ENCODE data around the gene SLC38A2. TPM values are rescaled to one million over a fixed set of nuclear protein-coding genes. Genes with fewer than 3 reads are reported as not detected.

Gene SLC38A2
- total RNA-seq, 1 donor from 2014 or later = 247 TPM

DNA sequence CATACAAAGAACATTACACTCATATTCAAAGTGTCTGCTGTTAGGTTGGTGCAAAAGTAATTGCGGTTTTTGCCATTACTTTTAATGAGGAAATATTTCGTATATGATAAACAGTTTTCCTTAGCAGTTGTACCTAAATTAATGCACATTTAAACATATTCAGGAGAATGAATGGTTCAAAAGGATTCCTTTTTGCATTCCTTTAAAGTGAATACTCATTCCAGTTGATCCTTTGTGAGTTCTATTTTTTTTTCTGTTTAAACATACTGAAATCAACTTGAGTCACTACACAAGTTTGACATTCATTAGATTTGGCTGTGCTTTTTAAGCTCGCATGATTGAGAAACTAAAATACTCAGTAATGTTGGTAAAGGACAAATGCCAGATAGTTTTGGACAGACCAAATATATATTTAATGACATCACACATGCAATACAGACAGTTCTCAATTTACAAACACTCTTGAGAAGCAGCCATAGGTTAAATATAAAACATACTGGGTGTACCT lies 13.8 kb upstream of the SLC38A2 start:
- CTCF ChIA-PET = interaction anchor here (1.3 to 2.2 kb wide), 3 partner anchors 15 to 275 kb away, joined by 4 to 10 read pairs (median 8); no protein-coding TSS in a partner anchor
- intact Hi-C loops (cut with micrococcal nuclease) = loop anchor here (5.0 to 10.0 kb wide), 4 partner anchors 48 to 1426 kb away; no protein-coding TSS in a partner anchor
- TF ChIP-seq, protein P1, sequence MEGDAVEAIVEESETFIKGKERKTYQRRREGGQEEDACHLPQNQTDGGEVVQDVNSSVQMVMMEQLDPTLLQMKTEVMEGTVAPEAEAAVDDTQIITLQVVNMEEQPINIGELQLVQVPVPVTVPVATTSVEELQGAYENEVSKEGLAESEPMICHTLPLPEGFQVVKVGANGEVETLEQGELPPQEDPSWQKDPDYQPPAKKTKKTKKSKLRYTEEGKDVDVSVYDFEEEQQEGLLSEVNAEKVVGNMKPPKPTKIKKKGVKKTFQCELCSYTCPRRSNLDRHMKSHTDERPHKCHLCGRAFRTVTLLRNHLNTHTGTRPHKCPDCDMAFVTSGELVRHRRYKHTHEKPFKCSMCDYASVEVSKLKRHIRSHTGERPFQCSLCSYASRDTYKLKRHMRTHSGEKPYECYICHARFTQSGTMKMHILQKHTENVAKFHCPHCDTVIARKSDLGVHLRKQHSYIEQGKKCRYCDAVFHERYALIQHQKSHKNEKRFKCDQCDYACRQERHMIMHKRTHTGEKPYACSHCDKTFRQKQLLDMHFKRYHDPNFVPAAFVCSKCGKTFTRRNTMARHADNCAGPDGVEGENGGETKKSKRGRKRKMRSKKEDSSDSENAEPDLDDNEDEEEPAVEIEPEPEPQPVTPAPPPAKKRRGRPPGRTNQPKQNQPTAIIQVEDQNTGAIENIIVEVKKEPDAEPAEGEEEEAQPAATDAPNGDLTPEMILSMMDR (IDR thresholded peaks at IDR 0.05) = no peak
- no peaks in the 10 kb centered on the region for H3K9me3 Mint-ChIP-seq
- no peaks in the 10 kb centered on the region for H3K27me3 Mint-ChIP-seq
- H3K4me1 Mint-ChIP-seq = peaks cover 78% of the 10 kb centered on the region
- peak overlapping the region; percentile 94 for H3K27ac Mint-ChIP-seq
- ATAC-seq (ENCODE audit: low read depth) (no peak), DNase-seq (no peak)
- H3K36me3 Mint-ChIP-seq (ENCODE audit: low read depth) = peaks cover 4% of the 10 kb centered on the region
- peak overlapping the region; percentile 60 for H3K4me3 Mint-ChIP-seq
- POLR2A ChIA-PET = interaction anchor here (0.5 to 9.0 kb wide), 15 partner anchors 8 to 669 kb away, joined by 3 to 166 read pairs (median 5); partner anchors contain the start of genes SLC38A1 and SLC38A2

DNA sequence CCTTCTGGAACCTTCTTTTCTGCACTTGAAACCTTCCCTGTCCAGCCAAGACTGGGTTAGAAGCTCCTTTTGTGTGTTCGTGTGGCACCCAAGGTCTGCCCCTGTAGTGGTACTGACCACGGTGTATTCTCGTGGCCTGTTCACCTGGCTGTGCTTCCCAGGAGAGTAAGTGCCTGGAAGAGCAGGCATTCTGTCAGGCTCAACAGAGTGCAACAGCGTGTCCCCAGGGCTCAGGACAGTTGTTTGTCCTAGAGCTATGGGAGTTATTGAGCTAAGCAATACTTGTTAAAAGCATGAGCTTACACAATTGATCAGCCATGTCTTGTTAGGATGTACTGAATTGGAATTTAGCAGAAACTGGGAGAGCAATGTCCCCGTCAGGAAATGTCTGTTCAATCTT lies 12.9 kb upstream of the SLC38A2 start:
- Mint-ChIP-seq H3K9me3 (no peaks in the 10 kb centered on the region), H3K4me3 (peak overlapping the region; percentile 38), H3K27me3 (no peaks in the 10 kb centered on the region), H3K36me3 (ENCODE audit: low read depth) (no peaks in the 10 kb centered on the region), H3K27ac (peak overlapping the region; percentile 94), H3K4me1 (peaks cover 68% of the 10 kb centered on the region)
- no peak for ATAC-seq (ENCODE audit: low read depth)
- ChIA-PET POLR2A (interaction anchor here (0.5 to 9.0 kb wide), 6 partner anchors 13 to 394 kb away, joined by 4 to 166 read pairs (median 4); partner anchors contain the start of genes SLC38A1 and SLC38A2), CTCF (interaction anchor here (1.6 kb wide), 1 partner anchor 276 kb away, joined by 4 read pairs; no protein-coding TSS in a partner anchor)
- intact Hi-C loops (cut with micrococcal nuclease) = loop anchor here (5.0 to 10.0 kb wide), 4 partner anchors 49 to 1427 kb away; no protein-coding TSS in a partner anchor
- DNase-seq = no peak
- TF ChIP-seq, protein P1 (IDR thresholded peaks at IDR 0.05) = no peak

DNA sequence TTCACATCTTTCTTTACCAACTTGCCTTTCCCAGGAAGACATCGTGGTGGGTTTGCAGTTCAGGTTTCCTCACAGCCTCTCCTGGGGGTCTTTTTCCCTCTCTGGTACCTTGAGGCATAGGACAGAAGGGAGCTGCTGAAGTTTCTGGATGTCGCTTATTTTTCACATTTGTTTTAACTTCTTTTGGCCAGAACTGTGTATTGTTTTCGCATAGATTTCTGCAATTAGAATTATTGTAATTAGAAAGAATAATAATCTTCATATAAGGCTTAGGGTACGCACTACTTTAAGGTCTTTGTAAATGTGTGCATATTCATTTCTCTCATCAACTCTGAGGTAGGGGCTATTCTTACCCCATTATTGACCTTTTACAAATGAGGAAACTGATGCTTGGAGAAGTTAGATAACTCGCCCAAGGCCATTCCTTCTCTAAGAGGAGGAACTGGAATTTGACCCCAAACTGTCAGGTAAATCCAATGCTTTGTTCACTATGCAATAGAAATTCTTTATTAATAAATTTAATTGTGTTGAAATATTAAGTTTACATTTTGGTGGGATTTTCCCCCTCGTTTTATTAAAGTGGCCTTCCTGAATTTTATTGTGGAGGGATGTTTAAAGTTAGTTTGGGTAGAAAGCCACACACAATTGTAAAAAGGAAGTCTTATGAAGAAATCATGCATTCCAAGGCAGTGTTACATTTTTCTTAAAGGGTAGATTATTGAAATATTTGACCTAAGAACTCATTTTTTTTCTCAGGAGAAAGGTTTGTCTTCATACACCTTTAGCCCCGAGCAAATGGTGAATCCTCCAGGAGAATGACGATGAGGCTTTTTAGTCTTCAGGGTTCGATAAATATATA lies 12.1 kb upstream of the SLC38A2 start:
- Mint-ChIP-seq H3K36me3 (ENCODE audit: low read depth) (no peaks in the 10 kb centered on the region), H3K27ac (peak overlapping the region; percentile 94), H3K27me3 (no peaks in the 10 kb centered on the region), H3K4me1 (peaks cover 62% of the 10 kb centered on the region), H3K4me3 (peak overlapping the region; percentile 91), H3K9me3 (no peaks in the 10 kb centered on the region)
- TF ChIP-seq, protein P1 (IDR thresholded peaks at IDR 0.05) = no peak
- DNase-seq (no peak), ATAC-seq (ENCODE audit: low read depth) (no peak)
- POLR2A ChIA-PET = interaction anchor here (0.6 to 9.0 kb wide), 12 partner anchors 13 to 395 kb away, joined by 3 to 166 read pairs (median 4); partner anchors contain the start of genes SLC38A1 and SLC38A2
- intact Hi-C loops (cut with micrococcal nuclease) = loop anchor here (5.0 to 10.0 kb wide), 4 partner anchors 50 to 1428 kb away; no protein-coding TSS in a partner anchor
- CTCF ChIA-PET = interaction anchor here (1.2 to 1.6 kb wide), 2 partner anchors 13 to 277 kb away, joined by 3 to 4 read pairs; no protein-coding TSS in a partner anchor

DNA sequence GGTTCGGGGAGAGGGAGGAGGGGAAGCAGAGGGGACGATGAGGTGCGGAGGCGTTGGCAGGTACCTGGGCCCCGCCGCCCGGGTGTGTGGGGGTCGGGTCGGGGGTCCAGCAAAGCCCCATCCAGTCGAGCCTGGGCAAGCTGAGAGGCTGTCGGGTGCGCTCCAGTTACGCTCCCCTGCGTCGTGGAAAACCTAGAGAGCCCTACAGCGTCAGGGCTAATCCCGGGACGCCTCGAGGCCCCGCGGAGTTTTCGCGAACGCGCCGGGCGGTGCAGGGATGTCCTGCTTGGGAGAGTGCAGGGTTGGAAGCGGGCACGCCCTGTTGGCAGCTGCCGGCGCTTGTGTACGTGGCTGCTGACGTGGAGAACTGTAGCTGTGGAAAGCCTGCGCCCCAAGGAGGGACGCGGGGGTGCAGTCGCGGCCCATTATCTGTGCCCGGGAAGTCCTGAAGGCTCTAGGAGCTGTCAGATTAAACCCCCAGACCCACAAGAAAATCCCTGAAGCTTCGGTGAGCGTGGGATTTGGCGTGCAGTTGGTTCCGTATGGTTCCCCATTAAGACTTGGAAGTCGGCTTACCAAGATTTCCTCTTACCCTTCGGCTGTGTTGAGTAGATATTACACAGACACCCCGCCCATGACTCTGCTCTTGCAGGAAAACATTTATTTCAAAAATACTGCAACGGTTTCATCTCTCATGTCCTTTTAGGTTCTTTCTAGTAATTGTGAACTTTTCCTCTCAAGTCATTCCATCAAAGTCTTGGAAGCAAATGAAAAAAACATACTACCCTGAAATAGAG lies 11.3 kb upstream of the SLC38A2 start:
- H3K4me3 Mint-ChIP-seq = peak overlapping the region; percentile 91
- ATAC-seq (ENCODE audit: low read depth) (peak; percentile 43), DNase-seq (no peak)
- TF ChIP-seq, protein P1 (IDR thresholded peaks at IDR 0.05) = no peak
- intact Hi-C loops (cut with micrococcal nuclease) = loop anchor here (1.0 to 10.0 kb wide), 5 partner anchors 12 to 1011 kb away; partner anchors contain the start of genes SCAF11 and SLC38A2
- POLR2A ChIA-PET = interaction anchor here (0.6 to 9.0 kb wide), 10 partner anchors 12 to 394 kb away, joined by 3 to 166 read pairs (median 4); partner anchors contain the start of genes SLC38A1 and SLC38A2
- peaks cover 54% of the 10 kb centered on the region for H3K4me1 Mint-ChIP-seq
- H3K36me3 Mint-ChIP-seq (ENCODE audit: low read depth) = no peaks in the 10 kb centered on the region
- H3K27me3 Mint-ChIP-seq = no peaks in the 10 kb centered on the region
- no peaks in the 10 kb centered on the region for H3K9me3 Mint-ChIP-seq
- CTCF ChIA-PET = interaction anchor here (1.2 to 1.6 kb wide), 2 partner anchors 12 to 278 kb away, joined by 3 to 4 read pairs; no protein-coding TSS in a partner anchor
- H3K27ac Mint-ChIP-seq = peak overlapping the region; percentile 94

Measured in activated B cell treated with CpG ODN at 0.5 μM for 24 hours (primary cell).